Measurements from ENCODE around the gene CADM2.

The CADM2 gene

DNA sequence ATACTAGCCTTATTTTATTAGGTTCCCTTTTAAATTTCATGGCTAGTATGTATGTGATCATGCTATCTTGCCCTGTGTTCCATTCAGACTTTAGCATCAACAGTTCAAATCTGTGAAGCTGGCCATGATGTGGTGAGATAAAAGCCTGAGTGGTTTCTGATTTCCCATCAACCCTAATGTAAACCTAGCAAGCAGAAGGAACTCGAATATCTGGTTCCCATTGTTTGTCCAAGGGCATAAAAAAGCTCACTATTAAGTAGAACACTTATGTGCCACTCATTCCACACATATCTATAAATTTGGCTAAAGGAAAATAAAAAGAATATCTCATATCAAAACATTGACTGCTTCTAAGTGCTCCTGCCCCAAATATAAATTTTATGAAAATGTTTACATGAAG lies 311.7 kb downstream of the CADM2 start:
- Histone ChIP-seq H3K27me3 (ENCODE audit: control insufficient read depth in 1 of 2, insufficient read depth in 2 of 2, low read length in 2 of 2) (no peaks in the 10 kb centered on the region), H3K4me3 (ENCODE audit: low read depth in 1 of 2, low read length in 2 of 2) (no peak overlapping the region), H3K27ac (ENCODE audit: low read depth, low read length) (no peak overlapping the region), H3K4me1 (ENCODE audit: insufficient read depth, low read length) (no peaks in the 10 kb centered on the region), H3K36me3 (ENCODE audit: insufficient read depth, low read length) (no peaks in the 10 kb centered on the region), H3K9me3 (ENCODE audit: low read length) (no peaks in the 10 kb centered on the region), H3K9ac (ENCODE audit: low read length) (no peak overlapping the region)

DNA sequence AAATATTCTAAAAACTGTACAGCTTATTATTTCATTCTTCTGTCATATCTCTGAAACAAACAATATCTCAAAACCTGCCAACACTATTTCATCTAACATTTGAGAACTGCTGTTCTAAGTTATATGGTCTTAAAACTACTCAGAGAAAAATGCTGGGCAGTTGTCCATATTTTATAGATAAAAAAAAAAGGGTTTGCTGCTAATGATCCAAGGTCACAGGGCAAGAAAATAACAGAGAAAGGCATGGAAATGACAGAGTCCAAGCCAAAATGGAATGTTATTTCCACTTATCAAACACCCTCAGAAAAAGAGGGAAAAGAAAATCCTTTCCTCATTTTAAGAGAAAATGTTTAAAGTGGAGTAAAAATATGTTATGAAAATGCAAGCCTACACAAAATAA lies 313.1 kb downstream of the CADM2 start:
- no peaks in the 10 kb centered on the region for H3K27me3 ChIP-seq (ENCODE audit: control insufficient read depth in 1 of 2, insufficient read depth in 2 of 2, low read length in 2 of 2)
- H3K4me3 ChIP-seq (ENCODE audit: low read depth in 1 of 2, low read length in 2 of 2) = no peak overlapping the region
- H3K36me3 ChIP-seq (ENCODE audit: insufficient read depth, low read length) = no peaks in the 10 kb centered on the region
- H3K4me1 ChIP-seq (ENCODE audit: insufficient read depth, low read length) = no peaks in the 10 kb centered on the region
- no peak overlapping the region for H3K9ac ChIP-seq (ENCODE audit: low read length)
- no peaks in the 10 kb centered on the region for H3K9me3 ChIP-seq (ENCODE audit: low read length)
- H3K27ac ChIP-seq (ENCODE audit: low read depth, low read length) = no peak overlapping the region

DNA sequence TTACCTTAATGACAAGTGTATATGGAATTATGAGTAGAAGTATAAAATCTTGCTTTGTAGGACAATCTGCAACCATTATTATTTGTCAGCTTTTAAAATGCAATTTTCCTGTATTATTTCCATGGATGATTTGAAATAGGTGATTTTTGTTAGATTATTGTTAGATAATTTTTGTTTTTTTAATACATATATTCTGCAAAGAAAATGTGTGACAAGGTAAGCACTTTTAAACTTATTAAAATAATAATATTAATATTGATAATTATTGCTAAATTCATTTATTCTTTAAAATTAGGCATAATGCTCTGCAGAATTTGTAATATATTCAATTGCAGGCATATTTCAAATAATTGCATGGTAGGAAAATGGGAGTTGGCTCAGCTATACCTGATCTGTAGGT lies 329.5 kb downstream of the CADM2 start:
- H3K9me3 ChIP-seq (ENCODE audit: low read length) = no peaks in the 10 kb centered on the region
- no peak overlapping the region for H3K27ac ChIP-seq (ENCODE audit: low read depth, low read length)
- no peaks in the 10 kb centered on the region for H3K4me1 ChIP-seq (ENCODE audit: insufficient read depth, low read length)
- no peak overlapping the region for H3K4me3 ChIP-seq (ENCODE audit: low read depth in 1 of 2, low read length in 2 of 2)
- H3K9ac ChIP-seq (ENCODE audit: low read length) = no peak overlapping the region
- H3K36me3 ChIP-seq (ENCODE audit: insufficient read depth, low read length) = no peaks in the 10 kb centered on the region
- no peaks in the 10 kb centered on the region for H3K27me3 ChIP-seq (ENCODE audit: control insufficient read depth in 1 of 2, insufficient read depth in 2 of 2, low read length in 2 of 2)

DNA sequence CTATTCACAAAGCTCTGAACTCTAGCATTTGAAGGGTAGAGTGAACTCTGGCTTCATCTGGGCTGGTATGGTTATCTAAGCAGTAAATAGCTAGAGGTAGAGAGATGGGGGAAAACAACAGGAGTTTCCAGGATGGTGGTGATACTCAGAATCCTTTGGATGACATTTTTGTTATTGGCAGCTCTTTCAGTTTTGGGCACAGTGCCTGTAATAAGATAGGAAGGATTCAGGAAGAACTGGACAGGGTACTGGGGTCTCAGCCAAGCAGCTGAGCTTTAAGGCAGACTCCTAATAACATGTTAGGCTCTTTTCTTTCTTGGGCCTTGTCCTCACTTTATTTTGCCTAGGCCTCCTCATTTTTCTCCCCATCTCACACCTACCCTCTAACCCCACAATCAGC lies 338.5 kb downstream of the CADM2 start:
- H3K27me3 ChIP-seq (ENCODE audit: control insufficient read depth in 1 of 2, insufficient read depth in 2 of 2, low read length in 2 of 2) = no peaks in the 10 kb centered on the region
- no peaks in the 10 kb centered on the region for H3K36me3 ChIP-seq (ENCODE audit: insufficient read depth, low read length)
- H3K9ac ChIP-seq (ENCODE audit: low read length) = no peak overlapping the region
- no peak overlapping the region for H3K27ac ChIP-seq (ENCODE audit: low read depth, low read length)
- no peaks in the 10 kb centered on the region for H3K9me3 ChIP-seq (ENCODE audit: low read length)
- no peaks in the 10 kb centered on the region for H3K4me1 ChIP-seq (ENCODE audit: insufficient read depth, low read length)
- H3K4me3 ChIP-seq (ENCODE audit: low read depth in 1 of 2, low read length in 2 of 2) = no peak overlapping the region

DNA sequence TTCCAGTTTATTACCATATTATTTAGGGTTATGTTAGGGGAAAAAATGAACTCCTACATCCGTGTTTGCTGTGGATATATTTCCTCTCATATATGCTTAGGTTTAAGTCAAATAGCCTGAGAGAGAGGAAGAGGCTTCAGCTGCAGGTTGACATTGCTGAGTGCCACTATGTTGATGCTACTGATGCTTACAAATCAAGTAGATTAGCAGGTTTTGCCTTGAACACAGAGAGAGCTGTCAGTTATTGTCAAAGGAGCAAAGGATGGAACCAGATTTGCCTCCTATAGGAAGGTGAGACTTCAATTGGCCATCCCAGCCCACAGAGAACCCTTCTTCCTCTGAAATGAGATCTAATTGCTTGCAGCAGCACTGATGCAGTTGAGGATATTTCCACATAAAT lies 339.2 kb downstream of the CADM2 start:
- no peak overlapping the region for H3K4me3 ChIP-seq (ENCODE audit: low read depth in 1 of 2, low read length in 2 of 2)
- H3K9me3 ChIP-seq (ENCODE audit: low read length) = no peaks in the 10 kb centered on the region
- H3K36me3 ChIP-seq (ENCODE audit: insufficient read depth, low read length) = no peaks in the 10 kb centered on the region
- no peaks in the 10 kb centered on the region for H3K4me1 ChIP-seq (ENCODE audit: insufficient read depth, low read length)
- no peak overlapping the region for H3K27ac ChIP-seq (ENCODE audit: low read depth, low read length)
- no peaks in the 10 kb centered on the region for H3K27me3 ChIP-seq (ENCODE audit: control insufficient read depth in 1 of 2, insufficient read depth in 2 of 2, low read length in 2 of 2)
- H3K9ac ChIP-seq (ENCODE audit: low read length) = no peak overlapping the region

DNA sequence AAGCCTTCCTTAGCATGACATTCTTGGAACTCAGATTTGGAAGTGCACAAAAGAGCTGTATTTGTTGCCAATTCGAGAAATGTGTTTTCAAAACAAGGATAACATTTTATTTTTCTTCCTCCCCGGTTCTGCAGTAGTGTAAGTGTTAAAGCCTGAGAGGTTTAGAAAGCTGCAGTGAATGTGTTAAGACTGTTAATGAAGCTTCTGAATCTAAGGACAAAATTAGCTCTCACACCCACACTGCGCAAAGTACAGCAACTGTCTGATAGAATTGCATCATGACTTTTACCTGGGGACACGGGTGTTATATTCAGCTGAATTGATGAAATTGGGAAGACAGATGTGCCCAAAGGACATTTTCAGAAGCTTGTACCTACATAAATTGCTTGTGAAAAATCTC lies 344.4 kb downstream of the CADM2 start:
- no peaks in the 10 kb centered on the region for H3K4me1 ChIP-seq (ENCODE audit: insufficient read depth, low read length)
- no peak overlapping the region for H3K4me3 ChIP-seq (ENCODE audit: low read depth in 1 of 2, low read length in 2 of 2)
- H3K36me3 ChIP-seq (ENCODE audit: insufficient read depth, low read length) = no peaks in the 10 kb centered on the region
- no peak overlapping the region for H3K27ac ChIP-seq (ENCODE audit: low read depth, low read length)
- no peak overlapping the region for H3K9ac ChIP-seq (ENCODE audit: low read length)
- H3K27me3 ChIP-seq (ENCODE audit: control insufficient read depth in 1 of 2, insufficient read depth in 2 of 2, low read length in 2 of 2) = no peaks in the 10 kb centered on the region
- no peaks in the 10 kb centered on the region for H3K9me3 ChIP-seq (ENCODE audit: low read length)

DNA sequence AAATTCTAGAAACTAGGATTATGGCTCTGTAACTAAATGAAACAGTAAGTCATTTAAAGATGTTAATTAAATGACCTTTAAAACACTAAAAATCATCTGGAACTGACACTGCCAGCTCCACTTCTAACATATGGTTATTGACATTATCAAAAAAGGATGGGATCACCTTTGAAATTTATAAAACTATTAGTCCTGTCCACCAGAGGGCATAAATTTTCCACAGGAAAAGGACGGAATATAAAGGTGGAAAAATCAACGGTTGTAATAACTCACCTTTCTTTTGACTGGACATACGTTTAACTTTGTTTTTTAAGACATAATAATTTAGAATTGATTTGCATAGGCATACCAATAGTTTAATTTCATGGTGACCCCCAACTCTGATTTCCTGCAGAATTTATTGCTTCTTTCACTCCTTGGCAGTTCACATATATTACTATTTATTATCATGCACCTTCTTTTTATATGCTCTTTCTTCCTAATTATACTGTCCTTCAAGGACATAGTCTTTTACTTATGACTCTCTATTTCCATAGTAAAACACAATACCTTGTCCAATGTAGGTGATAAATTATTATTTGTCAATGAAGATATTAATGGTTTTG lies 345.7 kb downstream of the CADM2 start:
- no peaks in the 10 kb centered on the region for H3K36me3 ChIP-seq (ENCODE audit: insufficient read depth, low read length)
- no peaks in the 10 kb centered on the region for H3K27me3 ChIP-seq (ENCODE audit: control insufficient read depth in 1 of 2, insufficient read depth in 2 of 2, low read length in 2 of 2)
- no peak overlapping the region for H3K27ac ChIP-seq (ENCODE audit: low read depth, low read length)
- H3K9me3 ChIP-seq (ENCODE audit: low read length) = no peaks in the 10 kb centered on the region
- H3K4me3 ChIP-seq (ENCODE audit: low read depth in 1 of 2, low read length in 2 of 2) = no peak overlapping the region
- H3K4me1 ChIP-seq (ENCODE audit: insufficient read depth, low read length) = no peaks in the 10 kb centered on the region
- no peak overlapping the region for H3K9ac ChIP-seq (ENCODE audit: low read length)

DNA sequence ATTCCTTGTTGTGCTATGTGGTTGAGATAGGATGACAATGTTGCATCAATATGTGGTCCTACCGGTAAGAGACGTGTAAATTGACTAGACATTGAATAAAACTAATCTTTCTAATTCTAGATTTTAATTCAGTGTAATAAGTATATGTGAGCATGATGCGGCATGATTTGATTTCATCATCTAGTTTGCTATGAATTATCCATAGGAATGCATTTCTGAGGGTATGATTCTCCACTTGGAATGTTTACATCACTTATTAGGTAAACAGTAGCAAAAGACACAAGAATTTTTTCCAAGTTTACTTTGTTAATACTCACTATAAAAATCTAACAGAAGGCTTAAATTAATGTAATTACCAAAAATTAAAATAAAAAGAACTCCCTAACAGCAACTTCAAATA lies 353.5 kb downstream of the CADM2 start:
- Histone ChIP-seq H3K9ac (ENCODE audit: low read length) (no peak overlapping the region), H3K27ac (ENCODE audit: low read depth, low read length) (no peak overlapping the region), H3K4me1 (ENCODE audit: insufficient read depth, low read length) (no peaks in the 10 kb centered on the region), H3K4me3 (ENCODE audit: low read depth in 1 of 2, low read length in 2 of 2) (no peak overlapping the region), H3K36me3 (ENCODE audit: insufficient read depth, low read length) (no peaks in the 10 kb centered on the region), H3K9me3 (ENCODE audit: low read length) (no peaks in the 10 kb centered on the region), H3K27me3 (ENCODE audit: control insufficient read depth in 1 of 2, insufficient read depth in 2 of 2, low read length in 2 of 2) (no peaks in the 10 kb centered on the region)

DNA sequence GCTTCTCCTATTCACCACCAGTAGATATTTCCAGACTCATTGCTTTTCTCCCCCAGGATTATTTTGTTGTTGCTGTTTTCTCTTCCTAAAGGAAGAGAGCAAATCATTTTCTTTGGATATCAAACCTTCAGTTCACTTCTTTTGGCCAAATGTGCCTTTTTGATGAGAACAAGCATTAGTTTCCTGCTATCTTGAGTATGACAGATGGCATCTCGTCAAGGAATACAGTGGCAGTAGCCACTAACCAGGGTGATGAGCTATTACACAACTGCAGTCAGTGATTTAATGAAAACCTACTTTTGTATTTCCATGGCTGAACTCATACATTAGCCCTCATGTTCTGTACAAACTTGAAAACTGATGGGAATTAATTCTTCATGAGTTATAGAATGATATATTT lies 354.6 kb downstream of the CADM2 start:
- H3K4me1 ChIP-seq (ENCODE audit: insufficient read depth, low read length) = no peaks in the 10 kb centered on the region
- H3K9me3 ChIP-seq (ENCODE audit: low read length) = no peaks in the 10 kb centered on the region
- H3K27me3 ChIP-seq (ENCODE audit: control insufficient read depth in 1 of 2, insufficient read depth in 2 of 2, low read length in 2 of 2) = no peaks in the 10 kb centered on the region
- no peaks in the 10 kb centered on the region for H3K36me3 ChIP-seq (ENCODE audit: insufficient read depth, low read length)
- no peak overlapping the region for H3K9ac ChIP-seq (ENCODE audit: low read length)
- H3K4me3 ChIP-seq (ENCODE audit: low read depth in 1 of 2, low read length in 2 of 2) = no peak overlapping the region
- no peak overlapping the region for H3K27ac ChIP-seq (ENCODE audit: low read depth, low read length)

DNA sequence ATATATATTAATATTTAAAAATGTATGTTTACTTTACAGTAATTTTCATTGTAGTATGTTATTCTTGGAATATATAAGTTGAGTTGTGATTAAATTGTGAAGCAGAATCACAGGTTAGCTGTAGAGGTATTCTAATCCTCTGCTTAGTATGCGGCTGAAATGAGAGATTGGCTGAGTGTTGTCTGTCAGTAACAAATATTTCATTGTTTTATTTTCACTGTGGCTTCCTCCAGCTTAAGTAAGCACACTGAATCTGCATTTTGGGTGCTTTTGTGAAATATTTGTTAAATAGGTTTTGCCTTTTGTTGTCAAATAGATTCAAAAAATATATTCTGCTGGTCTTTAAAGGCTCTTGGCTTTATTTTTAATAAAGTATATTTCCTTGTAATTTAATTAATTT lies 357.5 kb downstream of the CADM2 start:
- Histone ChIP-seq H3K9ac (ENCODE audit: low read length) (no peak overlapping the region), H3K27ac (ENCODE audit: low read depth, low read length) (no peak overlapping the region), H3K4me1 (ENCODE audit: insufficient read depth, low read length) (no peaks in the 10 kb centered on the region), H3K4me3 (ENCODE audit: low read depth in 1 of 2, low read length in 2 of 2) (no peak overlapping the region), H3K9me3 (ENCODE audit: low read length) (no peaks in the 10 kb centered on the region), H3K36me3 (ENCODE audit: insufficient read depth, low read length) (no peaks in the 10 kb centered on the region), H3K27me3 (ENCODE audit: control insufficient read depth in 1 of 2, insufficient read depth in 2 of 2, low read length in 2 of 2) (no peaks in the 10 kb centered on the region)

DNA sequence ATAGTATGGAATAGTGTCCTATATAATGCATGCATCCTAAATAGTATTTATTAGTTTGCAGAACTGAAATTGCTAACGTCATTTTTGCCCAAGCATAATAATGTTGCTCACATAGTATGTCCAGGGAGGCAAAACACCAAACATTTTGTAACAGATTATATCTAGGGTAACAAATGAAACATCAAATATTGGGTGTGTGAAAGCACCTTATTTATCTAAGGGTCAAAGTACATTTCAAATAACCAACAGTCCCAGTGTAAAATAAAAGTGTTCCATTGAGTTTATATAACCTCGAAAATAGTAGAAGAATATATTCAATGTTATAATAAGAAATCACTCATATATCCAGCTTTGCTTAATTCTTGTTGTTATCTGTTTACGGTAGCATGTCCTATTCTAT lies 363.1 kb downstream of the CADM2 start:
- Histone ChIP-seq H3K36me3 (ENCODE audit: insufficient read depth, low read length) (no peaks in the 10 kb centered on the region), H3K9ac (ENCODE audit: low read length) (no peak overlapping the region), H3K9me3 (ENCODE audit: low read length) (no peaks in the 10 kb centered on the region), H3K4me1 (ENCODE audit: insufficient read depth, low read length) (no peaks in the 10 kb centered on the region), H3K4me3 (ENCODE audit: low read depth in 1 of 2, low read length in 2 of 2) (no peak overlapping the region), H3K27me3 (ENCODE audit: control insufficient read depth in 1 of 2, insufficient read depth in 2 of 2, low read length in 2 of 2) (no peaks in the 10 kb centered on the region), H3K27ac (ENCODE audit: low read depth, low read length) (no peak overlapping the region)

DNA sequence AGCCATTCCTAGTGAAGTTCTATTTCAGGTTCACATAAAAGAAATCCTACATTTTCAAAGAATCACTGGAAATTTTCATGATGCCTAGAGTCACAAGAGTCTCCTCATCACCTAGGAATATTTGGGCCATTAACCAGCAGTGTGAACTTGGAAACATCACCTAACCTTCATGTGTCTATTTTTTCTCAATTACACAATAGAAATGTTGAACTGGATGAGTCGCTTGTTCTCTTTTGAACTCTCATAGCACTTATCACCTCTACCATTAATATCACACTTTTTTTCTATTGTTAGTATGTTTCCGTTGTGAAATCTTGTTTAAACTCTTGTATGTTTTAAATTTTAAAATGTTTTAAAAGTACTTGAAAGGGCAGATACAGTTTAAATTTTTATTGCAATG lies 371.3 kb downstream of the CADM2 start:
- Histone ChIP-seq H3K27ac (ENCODE audit: low read depth, low read length) (no peak overlapping the region), H3K9me3 (ENCODE audit: low read length) (no peaks in the 10 kb centered on the region), H3K9ac (ENCODE audit: low read length) (no peak overlapping the region), H3K4me1 (ENCODE audit: insufficient read depth, low read length) (no peaks in the 10 kb centered on the region), H3K4me3 (ENCODE audit: low read depth in 1 of 2, low read length in 2 of 2) (no peak overlapping the region), H3K36me3 (ENCODE audit: insufficient read depth, low read length) (no peaks in the 10 kb centered on the region), H3K27me3 (ENCODE audit: control insufficient read depth in 1 of 2, insufficient read depth in 2 of 2, low read length in 2 of 2) (no peaks in the 10 kb centered on the region)

Data from muscle layer of colon (tissue), 2 donors.